Ecto neural progenitor cell (in vitro differentiated cells): ENCODE results near the gene BID.

Experiments used
- DNase-seq: peaks from one replicate; pipeline ENCODE4 v3.0.0-alpha.2; 2018; ENCODE audit warnings: low spot score

BID gene

DNA sequence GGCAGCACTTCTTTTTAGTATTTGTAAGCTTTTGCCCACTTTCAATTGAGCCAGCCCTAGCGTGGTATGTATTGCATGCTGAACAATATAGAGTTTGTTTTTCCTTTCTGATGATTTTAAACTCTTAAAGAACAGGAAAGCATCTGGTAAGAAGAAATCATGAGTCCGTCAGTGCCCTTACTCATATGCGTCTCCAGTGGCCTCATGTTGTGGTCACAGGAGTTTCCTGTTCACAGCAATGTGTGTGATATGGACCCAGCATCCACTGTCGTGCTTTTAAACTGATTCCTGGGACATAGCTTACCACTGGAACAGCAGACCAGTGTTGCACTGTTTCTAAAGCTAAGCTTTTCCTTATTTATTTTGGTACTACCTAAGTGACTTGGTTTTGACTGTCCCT is 40.1 kb downstream of the BID start:
- no peak for DNase-seq

DNA sequence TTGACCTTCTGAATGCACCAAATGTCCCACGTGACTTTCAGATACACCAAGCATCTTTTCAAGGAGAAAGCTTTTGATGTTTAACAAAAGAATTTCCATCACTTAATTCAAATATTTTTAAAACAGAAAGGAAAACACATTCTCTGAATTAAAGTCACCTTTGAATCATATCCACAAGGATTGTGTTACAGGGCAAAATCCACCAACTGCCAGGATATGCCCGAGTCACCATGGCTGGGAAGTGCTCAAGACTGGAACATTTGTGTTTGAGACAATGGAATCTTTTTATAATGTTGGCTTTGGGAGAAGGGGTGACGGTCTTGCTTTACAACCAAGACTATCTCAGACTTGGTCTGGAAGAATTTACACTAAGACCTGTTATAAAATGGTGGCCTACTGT is 40.8 kb downstream of the BID start:
- DNase-seq, result no peak

DNA sequence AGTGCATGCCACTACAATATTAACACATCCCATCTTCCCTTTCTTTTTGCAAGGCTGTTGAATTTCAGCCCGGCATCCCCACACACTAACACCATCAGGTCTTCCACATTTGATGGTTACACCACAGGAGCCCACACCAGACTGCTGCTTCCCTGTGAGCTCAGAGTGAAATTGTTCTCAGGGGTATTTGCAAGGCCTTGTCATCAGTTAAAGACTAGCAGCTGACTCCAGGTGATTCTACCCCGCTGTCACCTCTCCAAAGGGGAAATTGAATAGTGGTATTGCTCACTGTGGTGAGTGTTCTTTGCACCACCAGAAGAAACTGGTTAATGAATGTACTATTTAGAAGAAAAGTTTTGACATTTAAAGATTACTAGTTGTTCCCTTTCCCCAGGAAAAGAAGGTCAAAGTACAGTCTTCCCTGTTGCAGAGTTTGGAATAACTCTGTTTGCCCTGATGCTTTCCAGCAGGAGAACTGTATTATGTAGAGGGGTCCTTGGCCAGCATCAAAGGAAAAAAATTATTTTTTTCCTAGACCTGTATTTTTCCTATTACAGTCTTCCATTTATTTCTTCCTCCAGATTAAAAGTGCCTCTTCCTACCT is 41.9 kb downstream of the BID start:
- DNase-seq, result no peak

DNA sequence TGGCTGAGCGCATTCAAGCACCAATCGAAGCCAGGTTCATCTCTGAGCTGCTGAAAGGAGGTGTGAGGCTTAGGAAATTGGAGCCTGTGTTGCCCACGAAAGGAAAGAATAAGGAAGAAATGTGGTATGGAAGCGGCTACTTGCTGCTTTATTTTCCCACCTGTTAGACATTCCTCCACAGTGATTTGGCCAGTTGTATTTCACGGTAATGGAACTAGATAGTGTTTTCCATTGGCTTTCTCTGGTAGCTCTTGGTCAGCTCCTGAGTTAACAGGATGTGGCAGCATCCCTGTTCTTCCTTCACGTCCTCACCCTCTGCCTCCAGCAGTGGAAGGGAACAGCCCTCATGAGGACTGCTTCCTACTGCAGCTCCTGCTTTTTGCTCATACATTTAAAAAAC is 44.7 kb downstream of the BID start:
- no peak for DNase-seq

DNA sequence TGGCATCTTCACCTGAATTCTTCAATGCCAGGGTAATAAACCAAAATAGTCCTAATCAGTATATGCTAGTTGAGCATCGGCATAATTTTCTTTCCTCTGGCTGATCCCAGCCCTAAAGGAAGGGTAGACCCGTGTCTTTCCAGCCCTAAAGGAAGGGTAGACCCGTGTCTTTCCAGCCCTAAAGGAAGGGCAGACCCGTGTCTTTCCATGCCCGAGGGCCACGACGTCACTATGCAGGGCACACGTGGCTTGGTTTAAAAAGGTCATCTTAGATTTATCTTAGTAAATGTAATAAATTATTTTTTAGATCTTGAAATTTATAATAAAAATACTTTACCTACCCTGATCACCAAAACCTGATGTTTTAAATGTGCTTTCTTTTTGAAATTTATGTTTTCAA is 45.5 kb downstream of the BID start:
- no peak for DNase-seq

DNA sequence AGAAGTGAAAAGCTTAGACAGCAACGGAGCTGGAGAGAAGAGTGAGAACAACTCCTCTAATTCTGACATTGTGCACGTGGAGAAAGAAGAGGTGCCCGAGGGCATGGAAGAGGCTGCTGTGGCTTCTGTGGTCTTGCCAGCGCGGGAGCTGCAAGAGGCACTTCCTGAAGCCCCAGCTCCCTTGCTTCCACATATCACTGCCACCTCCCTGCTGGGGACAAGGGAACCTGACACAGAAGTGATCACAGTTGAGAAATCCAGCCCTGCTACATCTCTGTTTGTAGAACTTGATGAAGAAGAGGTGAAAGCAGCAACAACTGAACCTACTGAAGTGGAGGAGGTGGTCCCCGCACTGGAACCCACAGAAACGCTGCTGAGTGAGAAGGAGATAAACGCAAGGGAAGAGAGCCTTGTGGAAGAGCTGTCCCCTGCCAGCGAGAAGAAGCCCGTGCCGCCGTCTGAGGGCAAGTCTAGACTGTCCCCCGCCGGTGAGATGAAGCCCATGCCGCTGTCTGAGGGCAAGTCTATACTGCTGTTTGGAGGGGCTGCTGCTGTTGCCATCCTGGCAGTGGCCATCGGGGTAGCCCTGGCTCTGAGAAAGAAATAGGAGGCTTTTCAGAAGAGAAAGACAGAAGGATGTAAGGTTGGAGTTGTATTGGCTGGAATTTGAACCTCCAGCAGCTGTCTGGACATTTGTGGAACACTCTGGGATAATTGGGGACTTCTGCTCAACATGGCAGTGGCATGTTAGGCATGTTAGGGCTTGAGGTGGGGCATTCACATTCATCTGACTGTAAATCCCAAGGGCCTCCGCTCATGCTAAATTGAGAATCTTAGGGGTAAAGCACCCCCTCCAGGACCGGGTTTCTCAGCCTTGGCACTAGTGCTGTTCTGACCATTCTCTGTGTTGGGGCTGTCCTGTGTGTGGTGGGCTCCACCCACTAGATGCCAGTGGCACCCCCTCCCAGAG is 47.1 kb downstream of the BID start:
- DNase-seq, result no peak

DNA sequence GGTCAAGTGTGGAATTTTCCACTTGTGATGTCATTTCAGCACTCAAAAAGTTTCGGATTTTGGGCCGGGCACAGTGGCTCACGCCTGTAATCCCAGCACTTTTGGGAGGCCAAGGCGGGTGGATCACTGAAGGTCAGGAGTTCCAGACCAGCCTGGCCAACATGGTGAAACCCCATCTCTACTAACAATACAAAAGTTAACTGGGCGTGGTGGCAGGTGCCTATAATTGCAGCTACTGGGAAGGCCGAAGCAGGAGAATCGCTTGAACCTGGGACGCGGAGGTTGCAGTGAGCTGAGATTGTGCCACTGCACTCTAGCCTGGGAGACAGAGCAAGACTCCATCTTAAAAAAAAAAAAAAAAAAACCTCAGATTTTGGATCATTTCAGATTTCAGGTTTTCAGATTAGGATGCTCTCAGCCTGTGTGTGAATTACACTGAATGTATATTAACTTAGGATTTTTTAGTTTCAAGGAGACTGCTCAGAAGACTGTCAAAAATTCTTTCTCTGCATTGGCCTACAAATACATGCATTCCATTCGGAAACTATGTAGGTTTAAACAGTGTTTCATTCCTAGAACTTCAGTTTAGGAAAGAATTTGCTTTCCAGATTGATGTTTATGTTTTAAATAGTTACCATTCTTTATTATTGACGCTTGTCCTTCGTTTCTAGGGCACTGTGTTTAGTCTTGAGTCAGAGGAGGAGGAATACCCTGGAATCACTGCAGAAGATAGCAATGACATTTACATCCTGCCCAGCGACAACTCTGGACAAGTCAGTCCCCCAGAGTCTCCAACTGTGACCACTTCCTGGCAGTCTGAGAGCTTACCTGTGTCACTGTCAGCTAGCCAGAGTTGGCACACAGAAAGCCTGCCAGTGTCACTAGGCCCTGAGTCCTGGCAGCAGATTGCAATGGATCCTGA is 48.0 kb downstream of the BID start:
- no peak for DNase-seq

DNA sequence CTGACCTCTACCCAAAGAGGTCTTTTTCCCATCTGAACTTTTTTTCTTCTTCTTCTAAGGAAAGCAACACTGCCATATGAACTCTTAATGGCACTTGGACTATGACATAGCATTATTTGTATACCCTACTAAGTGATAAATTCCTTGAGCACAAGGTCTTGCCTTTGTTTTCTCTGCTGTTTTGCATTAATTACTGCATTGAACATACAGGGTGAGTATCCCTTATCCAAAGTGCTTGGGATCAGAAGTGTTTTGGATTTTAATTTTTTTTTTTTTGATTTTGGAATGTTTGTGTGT is 48.8 kb downstream of the BID start:
- no peak for DNase-seq

DNA sequence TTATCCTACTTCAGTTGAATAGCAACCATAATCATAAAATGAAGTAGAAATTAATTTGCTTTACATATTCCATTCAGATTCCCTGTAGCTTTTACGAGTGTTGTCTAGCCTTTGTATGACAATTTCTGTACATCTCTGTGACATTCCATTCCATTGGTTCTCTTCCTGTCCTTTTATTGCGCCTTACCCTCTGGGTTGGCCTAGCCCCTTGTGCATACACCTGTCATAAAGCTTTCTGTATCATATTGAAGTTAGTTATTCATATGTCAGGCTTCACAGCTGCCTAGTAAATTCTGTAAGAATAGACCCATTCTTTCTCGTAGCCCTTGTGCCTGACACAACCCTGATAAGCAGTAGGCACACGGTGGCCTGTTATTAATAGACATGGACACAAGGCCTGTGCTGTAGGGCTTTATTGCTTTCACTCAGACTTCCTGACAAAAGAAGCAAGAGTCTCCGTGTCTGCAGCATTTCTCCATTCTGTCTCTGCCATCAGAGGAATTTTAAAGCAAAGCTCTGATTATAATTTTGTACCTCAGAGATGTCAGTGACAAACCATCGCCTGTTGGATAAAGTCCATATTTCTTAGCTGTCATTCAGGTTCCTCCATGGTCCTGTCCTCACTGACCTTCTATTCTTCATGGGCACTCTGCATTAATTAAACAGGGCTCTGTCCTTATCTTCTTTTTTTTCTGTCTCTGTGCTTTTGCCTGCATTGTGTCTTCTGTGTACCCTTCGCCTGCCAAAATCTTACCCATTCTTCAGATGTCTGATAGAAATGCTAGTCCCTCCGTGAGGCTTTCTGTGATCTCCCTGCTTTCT is 49.4 kb downstream of the BID start:
- no peak for DNase-seq

DNA sequence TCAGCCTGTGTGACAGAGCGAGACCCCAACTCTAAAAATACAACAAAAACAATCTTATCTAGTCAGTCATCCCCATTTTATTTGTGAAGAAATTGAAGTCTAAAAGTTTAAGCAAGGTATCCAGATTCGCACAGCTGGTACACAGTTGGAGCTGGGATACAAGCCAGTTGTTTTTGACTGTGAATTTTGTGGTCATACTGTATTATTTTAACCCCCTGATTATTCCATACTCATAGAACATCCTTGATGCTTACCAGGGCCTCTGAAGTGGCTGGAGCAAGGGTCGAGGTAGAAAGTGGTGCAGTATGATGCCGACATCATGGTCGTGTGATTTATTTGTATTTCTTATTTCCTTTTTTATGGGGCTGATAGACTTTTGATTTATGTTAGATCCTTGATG is 50.0 kb downstream of the BID start:
- no peak for DNase-seq

DNA sequence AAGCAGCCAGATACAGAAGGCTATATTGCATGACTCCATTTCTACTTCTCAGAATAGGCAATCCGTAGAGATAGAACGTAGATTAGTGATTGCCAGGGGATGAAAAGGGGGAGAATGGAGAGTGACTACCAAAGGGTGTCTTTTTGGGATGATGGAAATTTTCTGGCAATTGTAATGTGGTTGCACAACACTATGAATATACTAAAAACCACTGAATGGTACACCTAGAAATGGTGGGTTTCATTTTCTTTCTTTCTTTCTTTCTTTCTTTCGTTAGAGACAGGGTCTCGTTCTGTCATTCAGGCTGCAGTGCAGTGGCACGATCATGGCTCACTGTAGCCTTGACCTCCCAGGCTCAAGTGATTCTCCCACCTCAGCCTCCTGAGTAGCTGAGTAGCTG is 54.4 kb downstream of the BID start:
- no peak for DNase-seq

DNA sequence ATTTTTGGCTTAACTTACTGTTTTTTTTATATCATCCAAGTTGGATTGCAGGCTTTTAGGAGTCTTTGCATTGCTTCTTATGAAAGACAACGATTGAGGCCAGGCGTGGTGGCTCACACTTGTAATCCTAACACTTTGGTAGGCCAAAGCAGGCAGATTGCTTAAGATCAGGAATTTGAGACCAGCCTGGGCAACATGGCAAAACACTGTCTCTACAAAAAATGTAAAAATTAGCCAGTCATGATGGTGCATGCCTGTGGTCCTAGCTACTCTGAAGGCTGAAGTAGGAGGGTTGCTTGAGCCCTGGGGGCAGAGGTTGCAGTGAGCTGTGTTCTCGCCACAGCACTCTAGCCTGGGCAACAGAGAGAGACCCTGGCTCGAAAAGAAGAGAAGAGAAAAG is 56.6 kb downstream of the BID start:
- no peak for DNase-seq

DNA sequence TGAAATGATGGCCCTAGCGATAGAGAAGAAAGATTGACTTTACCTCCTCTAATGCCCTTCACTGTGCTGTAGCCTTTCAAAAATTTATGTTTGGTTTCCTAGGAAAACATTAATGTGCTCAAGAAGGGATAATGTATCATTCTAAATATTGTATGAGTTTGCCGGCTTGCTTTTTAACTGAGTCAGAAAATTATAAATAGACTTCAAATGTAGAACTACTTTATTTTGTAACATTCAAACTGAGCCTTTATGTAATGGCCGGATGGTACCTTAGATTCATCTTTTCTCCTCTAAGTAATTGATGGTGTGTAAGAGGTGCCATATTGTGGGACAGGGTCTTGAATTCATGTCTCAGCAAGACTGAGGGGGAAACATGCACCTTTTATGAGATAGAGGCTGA is 57.7 kb downstream of the BID start:
- DNase-seq, result no peak

DNA sequence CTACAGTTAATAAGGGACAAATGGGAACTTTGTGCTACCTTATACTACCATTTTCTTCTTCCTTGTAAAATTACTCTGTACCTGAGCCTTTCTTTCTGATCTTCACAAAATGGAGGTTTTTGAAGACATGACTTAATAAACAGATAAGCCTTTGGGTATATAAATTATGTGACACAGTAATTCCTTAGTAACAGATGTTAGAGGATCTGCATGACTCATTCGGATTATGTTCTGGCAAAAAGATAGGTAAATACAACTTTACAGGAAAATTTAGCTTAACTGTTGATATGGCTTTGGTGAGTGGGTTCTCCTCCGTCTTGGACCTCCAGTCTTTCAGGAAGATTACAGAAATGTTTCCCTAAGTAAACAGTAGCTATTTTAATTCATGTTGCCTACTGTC is 61.8 kb downstream of the BID start:
- DNase-seq, result no peak

DNA sequence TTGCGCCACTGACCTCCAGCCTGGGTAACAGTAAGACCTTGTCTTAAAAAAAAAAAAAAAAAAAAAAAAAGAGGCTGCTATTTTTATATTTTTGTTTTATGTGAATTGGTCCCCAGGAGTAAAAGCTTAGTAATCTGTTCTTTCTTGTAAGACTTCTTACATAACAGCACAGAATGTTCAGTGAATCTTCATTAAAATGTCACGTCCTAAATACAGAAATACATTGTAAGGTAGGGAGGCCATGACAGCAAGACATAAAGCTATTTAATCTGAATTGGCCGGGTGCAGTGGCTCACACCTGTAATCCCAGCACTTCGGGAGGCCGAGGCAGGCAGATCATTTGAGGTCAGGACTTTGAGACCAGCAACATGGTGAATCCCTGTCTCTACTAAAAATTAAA is 64.2 kb downstream of the BID start:
- no peak for DNase-seq

DNA sequence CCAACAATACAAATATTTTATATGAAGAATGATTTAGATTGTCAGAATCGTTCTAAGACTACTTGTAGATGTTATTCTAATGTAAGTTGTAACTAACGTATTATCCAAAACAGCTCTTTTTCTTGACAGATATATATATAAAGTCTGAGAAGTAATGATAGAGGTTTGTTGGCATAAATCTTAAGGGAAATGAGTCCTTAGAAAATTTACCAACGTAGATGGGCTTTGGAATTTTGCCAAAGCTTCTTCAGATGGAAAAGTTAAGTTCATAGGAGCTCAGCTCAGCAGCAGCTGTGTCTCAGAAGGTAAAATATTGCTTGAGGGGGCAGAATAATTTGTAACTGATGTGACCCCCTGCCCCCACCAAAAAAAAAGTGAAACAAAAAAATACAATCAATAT is 66.7 kb downstream of the BID start:
- no peak for DNase-seq

DNA sequence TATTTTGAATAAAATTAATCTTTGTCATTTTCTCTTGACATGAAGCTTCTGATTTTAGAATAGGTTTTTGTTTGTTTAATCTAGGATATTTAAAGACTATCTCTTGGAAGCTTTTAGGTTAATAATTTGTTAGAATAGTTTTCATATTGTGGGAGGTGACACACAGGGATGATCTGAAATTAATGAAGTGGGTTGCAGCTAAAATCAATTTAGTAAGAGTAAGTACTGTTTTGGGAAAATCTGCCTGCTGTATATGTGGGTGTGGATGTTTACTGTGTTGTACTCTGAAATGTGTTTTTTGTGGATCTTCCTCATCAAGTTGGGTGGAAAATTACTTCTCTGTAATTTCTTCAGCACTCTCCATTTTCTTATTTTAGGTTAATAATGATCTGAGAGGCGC is 67.3 kb downstream of the BID start:
- no peak for DNase-seq

DNA sequence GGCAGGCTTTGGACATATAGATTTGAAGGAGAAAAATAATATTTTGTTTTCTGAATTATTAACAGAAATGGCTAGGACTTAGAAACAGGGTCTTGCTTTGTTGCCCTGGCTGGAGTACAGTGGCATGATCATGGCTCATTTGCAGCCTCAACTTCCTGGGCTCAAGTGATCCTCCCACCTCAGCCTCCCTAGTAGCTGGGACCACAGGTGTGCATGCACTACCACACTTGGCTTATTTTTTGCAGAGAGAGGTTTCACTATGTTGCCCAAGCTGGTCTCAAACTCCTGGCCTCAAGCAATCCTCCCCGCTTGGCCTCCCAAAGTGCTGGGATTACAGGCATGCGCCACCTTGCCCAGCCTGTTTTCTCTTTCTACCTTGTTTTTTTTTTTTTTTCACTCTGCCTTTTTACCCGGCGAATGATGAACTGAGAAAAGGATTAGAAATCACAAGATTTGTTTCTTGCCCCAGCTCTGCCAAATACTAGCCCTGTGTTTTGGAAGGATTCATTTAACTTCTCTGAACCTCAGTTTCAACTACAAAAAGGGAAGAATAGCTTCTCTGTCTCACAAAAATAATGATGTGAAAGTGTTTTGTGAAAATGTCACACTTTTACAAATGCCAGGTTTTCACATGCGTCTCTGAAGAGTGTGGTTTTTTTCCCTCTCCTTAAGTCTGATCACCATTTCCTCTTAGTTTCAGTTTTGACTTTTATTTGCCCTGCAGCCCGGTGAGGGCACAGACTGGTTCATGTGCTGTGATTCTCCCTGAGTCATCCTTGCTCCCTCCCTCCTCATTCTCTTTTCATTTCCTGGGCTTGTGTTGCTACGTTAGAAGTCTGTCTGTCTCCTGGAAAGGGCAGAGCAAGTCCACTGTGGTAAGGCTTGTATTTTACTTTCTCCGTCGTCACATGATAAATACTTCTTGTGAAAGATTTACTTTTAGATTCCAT is 68.0 kb downstream of the BID start:
- DNase-seq, result no peak

DNA sequence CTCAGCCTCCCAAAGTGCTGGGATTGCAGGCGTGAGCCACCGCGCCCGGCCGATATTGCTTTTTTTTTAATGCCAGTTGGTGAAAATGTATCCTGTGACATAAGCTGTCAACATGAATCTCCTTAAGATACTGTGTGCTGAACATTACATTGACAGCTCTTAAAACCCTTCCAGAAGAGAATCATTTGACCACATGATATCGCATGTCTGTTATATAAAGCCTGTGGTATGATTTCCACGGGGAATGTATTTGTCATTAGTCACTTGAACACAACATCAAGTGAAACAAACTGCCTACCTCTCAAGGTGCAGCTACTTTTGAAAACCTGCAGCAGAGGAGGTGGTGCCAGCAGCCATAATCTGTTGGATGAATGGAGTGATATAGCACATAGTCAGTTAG is 68.7 kb downstream of the BID start:
- no peak for DNase-seq

DNA sequence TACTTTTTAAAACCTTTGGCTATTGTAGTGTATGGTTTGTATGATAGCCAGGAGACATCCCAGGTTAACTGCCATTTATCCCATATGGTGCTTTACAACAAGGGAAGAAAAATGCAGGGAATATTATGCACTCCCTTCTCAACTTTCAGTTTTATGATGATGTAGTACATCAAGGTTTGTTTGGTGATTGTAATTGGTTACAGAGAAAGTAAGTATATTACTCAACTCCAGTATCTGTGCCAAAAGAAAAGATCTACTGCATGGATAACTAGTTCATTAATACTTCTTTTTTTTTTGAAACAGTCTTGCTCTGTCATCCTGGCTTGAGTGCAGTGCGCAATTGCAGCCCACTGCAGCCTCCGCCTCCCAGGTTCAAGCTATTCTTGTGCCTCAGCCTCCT is 70.5 kb downstream of the BID start:
- DNase-seq, result no peak

DNA sequence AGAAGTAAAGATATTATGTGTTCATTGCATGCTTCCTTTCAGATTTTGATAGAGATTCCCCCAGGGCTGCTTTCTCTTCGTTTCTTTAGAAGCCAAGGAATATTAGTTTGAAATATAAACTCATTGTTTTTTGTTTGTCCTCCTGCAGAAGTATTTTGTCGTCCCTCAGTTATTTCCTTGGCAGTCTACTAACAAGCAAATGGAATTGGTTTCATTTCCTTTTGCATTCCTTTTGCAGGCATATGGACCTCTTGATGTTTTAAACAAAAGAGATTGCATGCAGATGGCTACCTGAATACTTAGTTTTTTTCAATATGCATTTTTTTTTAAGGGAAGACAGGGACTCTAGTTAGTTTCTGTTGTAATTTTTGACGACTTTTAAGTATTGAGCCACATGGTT is 73.5 kb downstream of the BID start:
- DNase-seq, result no peak
